22Rv1 (cell line): ENCODE results near the gene SLC26A4.

Experiments used
- H3K27ac ChIP-seq: fragments of 450-650 bp; 2 replicates; pipeline ENCODE4 v1.5.1; 2017
- CTCF ChIP-seq: fragments of 450-650 bp; IDR thresholded peaks from 2 replicates; pipeline ENCODE4 v1.5.1; 2017; ENCODE audit warnings: mild to moderate bottlenecking
- ZFX ChIP-seq: fragments of 450-650 bp; IDR thresholded peaks from 2 replicates; pipeline ENCODE4 v1.6.1; 2017; ENCODE audit warnings: antibody characterized with exemption, borderline replicate concordance

The SLC26A4 gene

GRCh38 chr7:107693396-107693795 is 32.8 kb downstream of the SLC26A4 start:
- no peak for TF ChIP-seq CTCF
- TF ChIP-seq ZFX = no peak
- no peak overlapping the region for H3K27ac ChIP-seq

- H3K27ac ChIP-seq = no peak overlapping the region
- TF ChIP-seq ZFX (no peak), CTCF (no peak)
Observed at GRCh38 chr7:107694386-107694785, 33.8 kb downstream of the SLC26A4 start.

GRCh38 chr7:107696330-107696946 is 35.8 kb downstream of the SLC26A4 start:
- no peak for TF ChIP-seq ZFX
- H3K27ac ChIP-seq = no peak overlapping the region

GRCh38 chr7:107697321-107698049 is 36.9 kb downstream of the SLC26A4 start:
- TF ChIP-seq ZFX (no peak), CTCF (no peak)
- no peak overlapping the region for H3K27ac ChIP-seq

- H3K27ac ChIP-seq = no peak overlapping the region
- no peak for TF ChIP-seq CTCF
- no peak for TF ChIP-seq ZFX
Observed at GRCh38 chr7:107700570-107700969, 39.9 kb downstream of the SLC26A4 start.

GRCh38 chr7:107701191-107701590 is 40.6 kb downstream of the SLC26A4 start:
- no peak for TF ChIP-seq CTCF
- no peak for TF ChIP-seq ZFX

GRCh38 chr7:107703219-107703618 is 42.6 kb downstream of the SLC26A4 start:
- TF ChIP-seq CTCF (no peak), ZFX (no peak)
- H3K27ac ChIP-seq = no peak overlapping the region

More at GRCh38 chr7:107701191-107701590, 40.6 kb downstream of the SLC26A4 start:
- no peak overlapping the region for H3K27ac ChIP-seq
